Panc1 (cell line): ENCODE measurements around the gene ERN1. TPM values are rescaled to one million over a fixed set of nuclear protein-coding genes. Genes with fewer than 3 reads are reported as not detected.

Experiments used
- ATAC-seq: fragments of 200-7000 bp; cut with Tn5 transposase; 2 replicates; pipeline ENCODE4 v1.9.1; 2020; ENCODE audit warnings: mild to moderate bottlenecking, moderate library complexity
- BruUV-seq: library from RNA; stranded (reverse); fragments of 400-500 nt; replicated peaks from 2 replicates; lab custom pipeline; 2021; lab: Mats Ljungman, UMichigan
- CTCF ChIA-PET: fragments of 300-600 bp; sonication (Branson Sonifier 250); formaldehyde crosslinking; loops from one replicate; lab custom pipeline; 2022; ENCODE audit warnings: antibody characterized with exemption; lab: Charles Lee
- POLR2A ChIA-PET: fragments of 300-600 bp; sonication (Branson Sonifier 250); formaldehyde crosslinking; loops from one replicate; lab custom pipeline; 2022; ENCODE audit warnings: antibody characterized with exemption; lab: Charles Lee
- DNase-seq: peaks from one replicate; pipeline ENCODE4 v3.0.0-alpha.2; 2010; ENCODE audit warnings: low read depth, low spot score
- H3K27ac ChIP-seq: 2 replicates; pipeline ENCODE4 v1.5.1; 2011; ENCODE audit warnings: mild to moderate bottlenecking, low read length, inconsistent platforms
- H3K27me3 ChIP-seq: fragments of 200-500 bp; sonication (Bioruptor generic); 2 replicates; pipeline ENCODE4 v1.6.0; 2014; ENCODE audit warnings: low read length, inconsistent platforms; ENCODE audit not compliant: control insufficient read depth, insufficient read depth
- H3K36me3 ChIP-seq: fragments of 200-500 bp; sonication (Bioruptor generic); 2 replicates; pipeline ENCODE4 v1.5.1; 2014; ENCODE audit warnings: inconsistent platforms, mild to moderate bottlenecking, low read length, moderate library complexity; ENCODE audit not compliant: control insufficient read depth, insufficient read depth
- H3K4me1 ChIP-seq: 2 replicates; pipeline ENCODE4 v1.5.1; 2011; ENCODE audit warnings: inconsistent platforms, mild to moderate bottlenecking, low read length, moderate library complexity; ENCODE audit not compliant: control insufficient read depth, insufficient read depth
- H3K4me3 ChIP-seq, 2 experiments: 2 replicates each; pipeline ENCODE4 v1.5.1; 2011 to 2012; ENCODE audit warnings: low read depth in 2 of 2, low read length in 2 of 2, mild to moderate bottlenecking in 2 of 2, inconsistent platforms in 1 of 2, moderate library complexity in 1 of 2
- H3K9me3 ChIP-seq: fragments of 200-500 bp; sonication (Bioruptor generic); 2 replicates; pipeline ENCODE4 v1.5.1; 2014; ENCODE audit warnings: low read depth, mild to moderate bottlenecking, inconsistent platforms, low read length, moderate library complexity; ENCODE audit not compliant: control insufficient read depth, insufficient read depth
- CTCF ChIP-seq: fragments of 450-650 bp; IDR thresholded peaks from 2 replicates; pipeline ENCODE4 v1.5.1; 2017; ENCODE audit warnings: mild to moderate bottlenecking
- POLR2AphosphoS5 ChIP-seq: IDR thresholded peaks from 2 replicates; pipeline ENCODE4 v1.6.1; 2012; ENCODE audit warnings: mild to moderate bottlenecking, low read depth, low read length, moderate library complexity
- REST ChIP-seq, 2 experiments: IDR thresholded peaks; 2 replicates each; pipeline ENCODE4 v1.6.1; 2011 to 2012; ENCODE audit warnings: low read depth in 2 of 2, control low read depth in 1 of 2, low read length in 1 of 2, mild to moderate bottlenecking in 1 of 2, moderate library complexity in 1 of 2; ENCODE audit not compliant: insufficient read depth in 1 of 2
- SIN3A ChIP-seq: IDR thresholded peaks from 2 replicates; pipeline ENCODE4 v1.6.1; 2012; ENCODE audit warnings: low read depth, mild to moderate bottlenecking, low read length, moderate library complexity, borderline replicate concordance; ENCODE audit not compliant: insufficient read depth
- TCF7L2 ChIP-seq: IDR thresholded peaks from 2 replicates; pipeline ENCODE4 v1.6.1; 2011; ENCODE audit warnings: mild to moderate bottlenecking, low read depth, low read length, inconsistent platforms
- in situ Hi-C: cut with HindIII; loops from 2 replicates; pipeline ENCODE4 v1.10.0; 2016; ENCODE audit warnings: low sequenced_read_pairs, low pct_unique_long_range_greater_than_20kb
- intact Hi-C: fragments of 100-400 bp; cut with micrococcal nuclease; formaldehyde crosslinking; loops from one replicate; pipeline ENCODE4 v1.10.0; 2022; ENCODE audit not compliant: unreplicated experiment
- total RNA-seq: library from RNA; stranded (reverse); gene quantifications from one replicate; pipeline ENCODE4 v1.2.1, GENCODE V29; 2021; ENCODE audit not compliant: unreplicated experiment

ERN1 gene
- total RNA-seq, 1 experiment from 2014 or later = 12.1 TPM

- no peaks in the 10 kb centered on the region; the same call in 1 of the 2 replicates for H3K36me3 ChIP-seq
Measured at GRCh38 chr17:64153565-64154312, 23.8 kb upstream of the ERN1 start.

More at GRCh38 chr17:64153565-64154312, 23.8 kb upstream of the ERN1 start:
- no peak overlapping the region for H3K4me3 ChIP-seq
- ATAC-seq (no peak), DNase-seq (no peak)
- H3K27ac ChIP-seq = no peak overlapping the region
- ChIA-PET POLR2A (no interaction called here), CTCF (no interaction called here)
- H3K4me1 ChIP-seq = no peaks in the 10 kb centered on the region
- in situ Hi-C loops = no loop called here
- no TSS peak for BruUV-seq
- H3K27me3 ChIP-seq = no peaks in the 10 kb centered on the region
- TF ChIP-seq POLR2AphosphoS5 (no peak), SIN3A (no peak), TCF7L2 (no peak), CTCF (no peak), REST (IDR thresholded peaks at IDR 0.05; ENCODE audit: insufficient read depth in 1 of 2, low read depth in 2 of 2, low read length in 1 of 2) (no peak)
- intact Hi-C loops = no loop called here
- H3K9me3 ChIP-seq = no peaks in the 10 kb centered on the region
